ENCODE data around the gene PRLH. TPM values are rescaled to one million over a fixed set of nuclear protein-coding genes. Genes with fewer than 3 reads are reported as not detected.
A peak's percentile ranks its signal among the peaks of the same experiment; 100 is the strongest.

PRLH gene
- total and polyA plus RNA-seq, 2 of the 13 experiments (the other 11 are each of a cell fraction or from before 2014, with no cell fraction given) = not detected

GRCh38 chr2:237524631-237525030 is 41.7 kb upstream of the PRLH start (continued):
- TF ChIP-seq ARID5B (CRISPR knock-in tag; IDR thresholded peaks at IDR 0.05) (0 out of 2 replicates have a peak, but pooled peaks have one; percentile 35), ZNF766 (CRISPR knock-in tag; IDR thresholded peaks at IDR 0.05; ENCODE audit: borderline replicate concordance) (no peak), KDM5B (CRISPR knock-in tag; IDR thresholded peaks at IDR 0.05; ENCODE audit: borderline replicate concordance) (0 out of 2 replicates have a peak, but pooled peaks have one; percentile 32), ZBTB21 (CRISPR knock-in tag; IDR thresholded peaks at IDR 0.05) (no peak), ZNF550 (CRISPR knock-in tag; IDR thresholded peaks at IDR 0.05; ENCODE audit: borderline replicate concordance) (no peak), ZNF530 (CRISPR knock-in tag; IDR thresholded peaks at IDR 0.05; ENCODE audit: low read depth) (no peak), HES4 (CRISPR knock-in tag; IDR thresholded peaks at IDR 0.05; ENCODE audit: borderline replicate concordance) (no peak), KDM2A (CRISPR knock-in tag; IDR thresholded peaks at IDR 0.05; ENCODE audit: borderline replicate concordance, low read depth) (0 out of 2 replicates have a peak, but pooled peaks have one; percentile 24), NR2C2 (CRISPR knock-in tag; IDR thresholded peaks at IDR 0.05; ENCODE audit: borderline replicate concordance) (peak; percentile 57), GABPB1 (CRISPR knock-in tag; IDR thresholded peaks at IDR 0.05) (peak; percentile 35; the same call in 1 of the 2 replicates), IKZF4 (CRISPR knock-in tag; IDR thresholded peaks at IDR 0.05; ENCODE audit: borderline replicate concordance, low read depth, not compliant biosample characterization) (no peak), HDAC2 (CRISPR knock-in tag; IDR thresholded peaks at IDR 0.05) (no peak), HNRNPH1 (optimal IDR thresholded peaks at IDR 0.05; ENCODE audit: low read depth, low read length) (no peak), NKX3-1 (CRISPR knock-in tag; IDR thresholded peaks at IDR 0.05) (no peak), POLR2G (IDR thresholded peaks at IDR 0.05; ENCODE audit: low read depth, low read length) (no peak), ZBED4 (CRISPR knock-in tag; IDR thresholded peaks at IDR 0.05; ENCODE audit: borderline replicate concordance) (peak; percentile 72; the same call in 1 of the 2 replicates), ZNF839 (CRISPR knock-in tag; IDR thresholded peaks at IDR 0.05; ENCODE audit: borderline replicate concordance) (no peak)
- TF ChIP-seq, protein P1, sequence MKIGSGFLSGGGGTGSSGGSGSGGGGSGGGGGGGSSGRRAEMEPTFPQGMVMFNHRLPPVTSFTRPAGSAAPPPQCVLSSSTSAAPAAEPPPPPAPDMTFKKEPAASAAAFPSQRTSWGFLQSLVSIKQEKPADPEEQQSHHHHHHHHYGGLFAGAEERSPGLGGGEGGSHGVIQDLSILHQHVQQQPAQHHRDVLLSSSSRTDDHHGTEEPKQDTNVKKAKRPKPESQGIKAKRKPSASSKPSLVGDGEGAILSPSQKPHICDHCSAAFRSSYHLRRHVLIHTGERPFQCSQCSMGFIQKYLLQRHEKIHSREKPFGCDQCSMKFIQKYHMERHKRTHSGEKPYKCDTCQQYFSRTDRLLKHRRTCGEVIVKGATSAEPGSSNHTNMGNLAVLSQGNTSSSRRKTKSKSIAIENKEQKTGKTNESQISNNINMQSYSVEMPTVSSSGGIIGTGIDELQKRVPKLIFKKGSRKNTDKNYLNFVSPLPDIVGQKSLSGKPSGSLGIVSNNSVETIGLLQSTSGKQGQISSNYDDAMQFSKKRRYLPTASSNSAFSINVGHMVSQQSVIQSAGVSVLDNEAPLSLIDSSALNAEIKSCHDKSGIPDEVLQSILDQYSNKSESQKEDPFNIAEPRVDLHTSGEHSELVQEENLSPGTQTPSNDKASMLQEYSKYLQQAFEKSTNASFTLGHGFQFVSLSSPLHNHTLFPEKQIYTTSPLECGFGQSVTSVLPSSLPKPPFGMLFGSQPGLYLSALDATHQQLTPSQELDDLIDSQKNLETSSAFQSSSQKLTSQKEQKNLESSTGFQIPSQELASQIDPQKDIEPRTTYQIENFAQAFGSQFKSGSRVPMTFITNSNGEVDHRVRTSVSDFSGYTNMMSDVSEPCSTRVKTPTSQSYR (CRISPR knock-in tag; IDR thresholded peaks at IDR 0.05; ENCODE audit: borderline replicate concordance) = no peak
